ENCODE data around the gene LINC01488. TPM values are rescaled to one million over a fixed set of nuclear protein-coding genes. Genes with fewer than 3 reads are reported as not detected.

LINC01488 gene
- total RNA-seq, 4 donors from 2014 or later = not detected

GRCh38 chr11:69539416-69540117 is 58.1 kb downstream of the LINC01488 start:
- no peak for TF ChIP-seq CTCF (IDR thresholded peaks at IDR 0.05; ENCODE audit: low read depth)

- TF ChIP-seq CTCF (IDR thresholded peaks at IDR 0.05; ENCODE audit: low read depth) = no peak
Measured at GRCh38 chr11:69540118-69541000, 58.9 kb downstream of the LINC01488 start.

- no peak for TF ChIP-seq CTCF (IDR thresholded peaks at IDR 0.05; ENCODE audit: low read depth)
Measured at GRCh38 chr11:69541001-69541285, 59.5 kb downstream of the LINC01488 start.

- TF ChIP-seq CTCF (IDR thresholded peaks at IDR 0.05; ENCODE audit: low read depth) = no peak
Measured at GRCh38 chr11:69541501-69542313, 60.2 kb downstream of the LINC01488 start.

GRCh38 chr11:69542314-69543168 is 61.1 kb downstream of the LINC01488 start:
- TF ChIP-seq CTCF (IDR thresholded peaks at IDR 0.05; ENCODE audit: low read depth) = no peak

Other genes starting within 250 kb of the LINC01488 start
- gene MYEOV, start 187.5 kb upstream of the LINC01488 start, total RNA-seq = 10 to 100 TPM; 21.4 to 57.9 (median 39.2) TPM
- gene CCND1, start 159.5 kb downstream of the LINC01488 start, total RNA-seq = 100 to 1,000 TPM in 3 of 4 donors, 10 to 100 TPM in 1; 90.1 to 451 (median 213) TPM
- 10 to 100 TPM; 13.3 to 35.2 (median 22.8) TPM for gene LTO1, start 193.7 kb downstream of the LINC01488 start, total RNA-seq
- not detected for gene FGF19, start 222.4 kb downstream of the LINC01488 start, total RNA-seq

Data from subcutaneous adipose tissue (tissue), 4 donors.